Effector CD8-positive, alpha-beta T cell (primary cell): ENCODE measurements around the gene GPRASP1.
A peak's percentile ranks its signal among the peaks of the same experiment; 100 is the strongest.
"Not testable (repeated sequence)": the region's sequence is repeated elsewhere in the genome, so short reads cannot be mapped to it uniquely, and the experiment has no call there.

ENCODE experiments used
- DNase-seq: peaks from one replicate; lab custom pipeline; 2025; lab: John Stamatoyannopoulos, UW
- total RNA-seq, 4 experiments: gene quantifications; one replicate each; lab custom pipeline; 2026; lab: John Stamatoyannopoulos, UW

GPRASP1 gene, protein sequence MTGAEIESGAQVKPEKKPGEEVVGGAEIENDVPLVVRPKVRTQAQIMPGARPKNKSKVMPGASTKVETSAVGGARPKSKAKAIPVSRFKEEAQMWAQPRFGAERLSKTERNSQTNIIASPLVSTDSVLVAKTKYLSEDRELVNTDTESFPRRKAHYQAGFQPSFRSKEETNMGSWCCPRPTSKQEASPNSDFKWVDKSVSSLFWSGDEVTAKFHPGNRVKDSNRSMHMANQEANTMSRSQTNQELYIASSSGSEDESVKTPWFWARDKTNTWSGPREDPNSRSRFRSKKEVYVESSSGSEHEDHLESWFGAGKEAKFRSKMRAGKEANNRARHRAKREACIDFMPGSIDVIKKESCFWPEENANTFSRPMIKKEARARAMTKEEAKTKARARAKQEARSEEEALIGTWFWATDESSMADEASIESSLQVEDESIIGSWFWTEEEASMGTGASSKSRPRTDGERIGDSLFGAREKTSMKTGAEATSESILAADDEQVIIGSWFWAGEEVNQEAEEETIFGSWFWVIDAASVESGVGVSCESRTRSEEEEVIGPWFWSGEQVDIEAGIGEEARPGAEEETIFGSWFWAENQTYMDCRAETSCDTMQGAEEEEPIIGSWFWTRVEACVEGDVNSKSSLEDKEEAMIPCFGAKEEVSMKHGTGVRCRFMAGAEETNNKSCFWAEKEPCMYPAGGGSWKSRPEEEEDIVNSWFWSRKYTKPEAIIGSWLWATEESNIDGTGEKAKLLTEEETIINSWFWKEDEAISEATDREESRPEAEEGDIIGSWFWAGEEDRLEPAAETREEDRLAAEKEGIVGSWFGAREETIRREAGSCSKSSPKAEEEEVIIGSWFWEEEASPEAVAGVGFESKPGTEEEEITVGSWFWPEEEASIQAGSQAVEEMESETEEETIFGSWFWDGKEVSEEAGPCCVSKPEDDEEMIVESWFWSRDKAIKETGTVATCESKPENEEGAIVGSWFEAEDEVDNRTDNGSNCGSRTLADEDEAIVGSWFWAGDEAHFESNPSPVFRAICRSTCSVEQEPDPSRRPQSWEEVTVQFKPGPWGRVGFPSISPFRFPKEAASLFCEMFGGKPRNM (N-terminal part only)
- 25.1 to 62.5 (median 54.8) reads per million in 4 experiments for total RNA-seq

GRCh38 chrX:102651242-102652011, at the start of gene GPRASP1:
TSS of gene GPRASP1 (plus strand) at chrX:102651483. CDS start at chrX:102653914, 2,431 bp downstream.
- DNase-seq, result peak; percentile 60

DNA sequence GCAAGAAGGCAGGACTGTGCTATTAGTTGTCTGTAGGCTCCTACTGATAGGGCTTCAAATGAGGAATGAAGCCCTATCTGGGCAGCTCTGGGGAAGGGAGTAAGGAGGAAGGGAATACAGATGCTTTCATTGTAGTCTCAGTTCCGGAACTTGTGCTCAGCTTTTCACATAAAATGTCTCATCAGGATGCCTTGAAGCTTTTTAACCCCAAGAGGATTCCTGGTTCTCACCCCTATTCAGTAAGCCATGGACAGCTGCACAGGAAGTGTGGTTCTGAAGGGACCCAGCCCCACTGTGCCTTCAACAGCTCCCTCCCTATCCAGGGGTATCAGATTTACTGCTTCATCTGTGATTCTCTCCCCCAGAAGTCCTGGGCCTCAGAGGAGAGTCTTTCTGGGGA, 47.0 kb upstream of the GPRASP1 start:
- DNase-seq, result no peak

GRCh38 chrX:102606115-102606514, 45.2 kb upstream of the GPRASP1 start:
- DNase-seq, result no peak

GRCh38 chrX:102610905-102611304, 40.4 kb upstream of the GPRASP1 start:
- no peak for DNase-seq

DNA sequence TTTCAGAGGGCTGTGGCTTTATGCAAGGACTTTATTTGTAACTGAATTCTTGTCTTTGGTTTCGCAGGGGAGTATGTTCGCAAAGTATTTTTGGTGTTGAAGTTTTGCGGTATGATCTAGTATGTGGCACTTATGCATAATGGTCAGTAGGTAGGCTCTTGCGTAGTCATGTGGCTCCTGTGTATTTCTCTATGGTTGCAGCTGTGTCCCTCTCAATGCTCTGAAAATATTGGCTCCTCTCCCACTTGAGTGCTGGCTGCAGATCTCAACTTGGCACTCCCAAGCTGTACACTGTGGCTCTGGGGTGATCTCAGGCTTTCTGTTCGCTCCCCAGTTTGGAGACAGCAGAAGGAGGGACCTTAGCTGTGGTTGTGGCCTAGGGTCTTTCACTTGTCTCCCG, 27.2 kb upstream of the GPRASP1 start:
- no peak for DNase-seq

DNA sequence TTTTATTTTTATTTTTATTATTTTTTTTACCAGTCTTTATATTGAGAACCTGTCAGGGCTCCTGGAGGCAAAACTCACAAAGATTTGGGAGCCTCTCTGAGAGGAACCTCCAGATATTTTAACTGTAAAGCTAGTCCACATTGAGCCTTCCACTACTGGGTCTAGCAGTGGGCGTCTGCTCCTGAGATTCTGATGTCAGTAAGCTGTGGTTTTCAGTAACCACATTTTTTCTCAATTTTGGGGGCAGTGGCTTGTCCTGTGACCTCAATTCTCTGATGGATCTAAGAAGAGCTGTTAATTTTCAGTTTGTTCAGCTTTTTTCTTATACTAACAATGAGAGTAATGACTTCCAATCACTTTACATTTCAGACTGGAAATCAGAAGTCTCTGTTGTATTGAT, 23.6 kb upstream of the GPRASP1 start:
- no peak for DNase-seq

- no peak for DNase-seq
These were observed 13.7 kb upstream of the GPRASP1 start for GRCh38 chrX:102637561-102637960.

GRCh38 chrX:102650903-102651241, 411 bp upstream of the GPRASP1 start:
- no peak for DNase-seq

DNA sequence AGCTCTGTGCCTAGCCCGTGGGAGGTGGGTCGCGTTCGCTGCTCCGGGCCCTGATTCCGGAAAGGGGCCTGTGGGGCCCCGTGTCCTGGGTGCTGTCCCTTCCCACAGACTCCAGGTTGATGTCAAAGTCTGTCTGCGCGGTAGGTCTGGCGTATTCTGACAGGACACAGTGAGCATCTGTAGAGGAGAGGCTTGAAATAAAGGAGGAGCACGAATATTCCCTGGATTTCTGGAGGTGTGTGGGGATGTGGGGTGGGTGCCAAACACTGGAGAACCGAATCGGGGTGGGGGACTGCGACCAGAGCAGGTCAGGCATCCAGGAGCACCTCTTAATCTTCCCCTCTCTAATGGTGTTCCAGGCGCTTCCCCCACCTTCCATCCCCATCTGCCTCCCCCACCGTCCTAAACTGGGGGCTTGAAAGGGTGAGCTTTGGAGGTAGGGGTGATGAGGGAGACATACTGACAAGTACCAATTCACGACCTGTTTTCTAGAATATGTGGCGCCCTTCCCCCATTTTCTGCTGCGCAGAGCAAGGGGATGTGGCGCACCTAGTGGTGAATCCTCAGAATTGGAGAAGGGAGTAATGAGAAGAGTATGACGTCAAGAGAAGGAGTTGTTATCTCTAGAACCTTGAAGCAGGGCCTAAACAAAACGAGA, 877 bp downstream of the GPRASP1 start:
- peak; percentile 45 for DNase-seq

DNA sequence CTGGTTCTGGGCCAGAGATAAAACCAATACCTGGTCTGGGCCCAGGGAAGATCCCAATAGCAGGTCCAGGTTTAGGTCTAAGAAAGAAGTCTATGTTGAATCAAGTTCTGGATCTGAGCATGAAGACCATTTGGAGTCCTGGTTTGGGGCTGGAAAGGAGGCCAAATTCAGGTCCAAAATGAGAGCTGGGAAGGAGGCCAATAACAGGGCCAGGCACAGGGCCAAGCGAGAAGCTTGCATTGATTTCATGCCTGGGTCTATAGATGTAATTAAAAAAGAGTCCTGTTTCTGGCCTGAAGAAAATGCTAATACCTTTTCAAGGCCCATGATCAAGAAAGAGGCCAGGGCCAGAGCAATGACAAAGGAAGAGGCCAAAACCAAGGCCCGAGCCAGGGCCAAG, 3.4 kb downstream of the GPRASP1 start:
- DNase-seq, result no peak

GRCh38 chrX:102658556-102658955, 7.3 kb downstream of the GPRASP1 start:
- DNase-seq, result no peak

DNA sequence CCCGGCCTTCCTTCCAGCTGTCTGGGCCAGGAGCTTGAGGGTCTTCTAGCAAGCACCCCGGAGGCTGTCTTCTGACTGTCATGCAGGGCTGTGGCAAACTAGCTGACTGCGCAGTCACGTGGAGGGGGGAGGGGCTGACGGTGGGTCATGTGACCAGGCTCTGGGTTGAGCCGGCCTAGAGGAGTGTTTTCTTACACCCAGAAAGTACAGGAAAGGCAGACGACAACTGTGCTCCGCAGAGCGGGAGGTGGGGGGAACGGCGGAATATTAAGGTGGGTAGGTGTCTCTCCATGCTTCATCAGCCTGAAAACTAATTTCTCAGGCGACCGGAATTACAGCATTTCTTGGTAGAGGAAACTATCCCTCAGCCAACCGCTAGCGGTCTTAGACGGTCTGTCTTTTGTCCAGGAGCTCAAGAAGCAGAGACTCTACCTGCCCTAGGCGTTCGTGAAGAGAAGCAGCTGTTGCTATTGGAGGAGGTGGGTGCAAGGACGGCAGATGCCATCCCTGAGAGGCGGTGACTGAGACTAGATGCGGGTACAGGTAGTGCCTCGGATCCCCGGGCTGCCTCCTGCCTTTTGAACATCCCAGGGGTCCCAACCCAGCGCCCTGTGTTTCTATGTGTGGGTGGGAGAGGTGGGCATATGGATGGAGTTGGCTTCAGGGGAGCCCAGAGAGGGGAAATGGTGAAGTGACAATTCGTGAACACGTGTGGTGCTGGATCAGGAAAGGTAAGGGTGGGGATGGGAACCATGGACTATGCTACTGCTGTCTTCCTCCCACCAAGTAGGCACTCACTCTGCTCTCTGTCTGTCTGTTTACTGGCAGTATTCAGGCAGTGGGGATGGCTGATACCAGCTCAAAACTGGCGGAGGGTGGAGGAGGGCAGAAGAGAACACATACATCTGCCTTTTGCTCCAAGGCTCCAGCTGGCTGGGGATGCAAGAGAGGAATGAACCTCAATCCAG, 8.8 kb downstream of the GPRASP1 start:
- peak; percentile 66 for DNase-seq

GRCh38 chrX:102663820-102664219, 12.5 kb downstream of the GPRASP1 start:
- DNase-seq, result not testable (repeated sequence)

GRCh38 chrX:102667034-102667433, 15.8 kb downstream of the GPRASP1 start:
- DNase-seq, result not testable (repeated sequence)

- DNase-seq, result no peak
These were observed 18.2 kb downstream of the GPRASP1 start for GRCh38 chrX:102669526-102669925.

GRCh38 chrX:102672856-102673255, 21.6 kb downstream of the GPRASP1 start:
- DNase-seq, result no peak

DNA sequence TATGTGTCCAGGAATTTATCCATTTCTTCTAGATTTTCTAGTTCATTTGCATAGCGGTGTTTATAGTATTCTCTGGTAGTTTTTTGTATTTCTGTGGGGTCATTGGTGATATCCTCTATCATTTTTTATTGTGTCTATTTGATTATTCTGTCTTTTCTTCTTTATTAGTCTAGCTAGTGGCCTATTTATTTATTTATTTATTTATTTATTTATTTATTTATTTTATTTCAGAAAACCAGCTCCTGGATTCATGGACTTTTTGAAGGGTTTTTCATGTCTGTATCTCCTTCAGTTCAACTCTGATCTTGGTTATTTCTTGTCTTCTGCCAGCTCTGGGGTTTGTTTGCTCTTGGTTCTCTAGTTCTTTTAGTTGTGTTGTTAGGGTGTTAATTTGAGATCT, 26.2 kb downstream of the GPRASP1 start:
- DNase-seq, result not testable (repeated sequence)

DNA sequence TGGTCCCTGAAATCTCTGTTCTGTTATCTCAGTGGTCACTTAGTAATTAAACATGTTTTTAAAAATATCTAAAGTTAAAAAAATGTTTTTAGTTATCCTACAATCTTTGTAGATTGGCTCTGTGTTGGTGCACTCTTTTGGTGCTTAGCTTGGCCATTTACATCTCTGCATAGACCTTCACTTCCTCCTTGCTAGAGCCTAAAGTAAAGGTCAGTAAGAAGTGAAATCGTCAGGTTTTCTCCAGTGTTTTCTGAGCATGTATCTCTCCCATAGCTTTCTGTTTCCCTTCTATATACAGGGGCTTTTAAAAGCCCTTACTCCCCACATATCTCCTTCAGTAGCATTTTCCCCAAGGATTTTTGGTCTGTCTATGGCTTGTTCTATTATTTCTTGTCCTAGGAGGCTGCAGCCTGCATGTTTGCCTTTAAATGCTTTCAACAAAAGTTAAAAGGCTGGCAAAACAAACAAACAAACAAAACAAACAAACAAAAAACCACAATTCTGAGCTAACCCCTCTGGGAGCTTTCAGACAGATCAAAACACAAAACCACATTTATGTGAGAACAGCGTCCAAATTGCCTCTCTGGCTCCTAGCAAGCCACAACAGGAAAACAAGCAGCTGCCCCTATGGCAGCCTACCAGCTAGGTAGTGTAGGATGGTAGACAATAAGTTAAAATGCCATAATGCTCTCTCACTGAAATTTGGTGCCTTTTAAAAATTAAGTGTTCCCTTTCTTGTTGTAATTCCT, 33.7 kb downstream of the GPRASP1 start:
- no peak for DNase-seq

DNA sequence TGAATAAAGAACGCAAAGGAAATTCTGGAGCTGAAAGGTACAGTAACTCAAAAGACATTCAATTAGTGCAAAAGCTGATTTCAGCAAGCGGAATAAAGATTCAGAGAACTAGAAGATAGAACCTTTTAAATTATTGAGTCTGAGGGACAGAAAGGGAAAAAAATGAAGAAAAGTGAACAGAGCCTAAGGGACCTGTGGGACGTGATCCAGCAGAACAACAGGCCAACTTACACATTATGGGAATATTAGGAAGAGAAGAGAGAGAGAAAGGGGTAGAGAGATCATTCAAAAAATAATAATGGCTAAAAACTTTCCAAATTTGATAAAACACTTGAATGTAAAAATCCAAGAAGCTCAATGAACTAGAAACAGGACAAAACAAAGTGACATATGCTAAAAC, 43.5 kb downstream of the GPRASP1 start:
- no peak for DNase-seq
